GM18868 (cell line): ENCODE measurements around the gene PLAAT3.
"Not testable (repeated sequence)": the region's sequence is repeated elsewhere in the genome, so short reads cannot be mapped to it uniquely, and the experiment has no call there.

ENCODE experiments used
- ATAC-seq: cut with Tn5 transposase; IDR thresholded peaks from one replicate; pipeline ENCODE4 v1.9.1; 2021; ENCODE audit warnings: mild to moderate bottlenecking, moderate library complexity; ENCODE audit not compliant: unreplicated experiment

The PLAAT3 gene

GRCh38 chr11:63614136-63614671 is at the start of gene PLAAT3:
TSS of gene PLAAT3 (minus strand) at chr11:63614433. CDS start at chr11:63614014, 419 bp downstream.
- ATAC-seq = no peak

DNA sequence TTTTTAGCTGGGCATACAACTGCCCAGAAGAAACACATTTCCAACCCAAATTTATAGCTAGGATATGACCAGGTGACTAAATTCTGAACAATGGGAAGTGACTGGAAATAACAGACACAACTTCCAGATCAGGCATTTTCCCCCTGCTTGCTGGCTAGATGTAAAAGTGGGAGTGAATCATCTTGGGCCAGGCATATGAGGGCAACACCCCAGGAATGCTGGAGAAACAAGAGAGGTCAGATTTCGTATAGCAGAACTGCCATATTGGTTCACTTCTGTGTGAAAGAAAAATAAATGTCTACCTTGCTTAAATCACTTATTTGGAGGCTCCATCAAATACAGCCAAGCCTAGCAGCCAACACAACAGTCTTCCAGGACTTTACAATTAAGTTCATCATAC is 49.6 kb upstream of the PLAAT3 start:
- ATAC-seq = no peak

DNA sequence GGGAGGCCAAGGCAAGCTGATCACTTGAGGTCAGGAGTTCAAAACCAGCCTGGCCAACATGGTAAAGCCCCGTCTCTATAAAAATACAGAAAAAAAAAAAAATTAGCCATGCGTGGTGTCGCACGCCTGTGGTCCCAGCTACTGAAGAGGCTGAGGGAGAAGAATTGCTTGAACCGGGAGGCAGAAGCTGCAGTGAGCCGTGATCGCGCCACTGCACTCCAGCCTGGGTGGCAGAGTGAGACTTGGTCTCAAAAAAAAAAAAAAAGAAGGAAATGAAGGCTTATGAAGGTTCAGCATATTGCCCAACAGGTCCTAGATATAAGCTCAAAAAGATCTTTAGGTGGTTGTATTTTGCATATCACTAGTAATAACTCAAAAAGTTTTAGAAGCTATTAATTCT is 46.7 kb upstream of the PLAAT3 start:
- no peak for ATAC-seq

GRCh38 chr11:63652671-63653070 is 38.4 kb upstream of the PLAAT3 start:
- no peak for ATAC-seq

- no peak for ATAC-seq
Observed at GRCh38 chr11:63643205-63643604, 29.0 kb upstream of the PLAAT3 start.

DNA sequence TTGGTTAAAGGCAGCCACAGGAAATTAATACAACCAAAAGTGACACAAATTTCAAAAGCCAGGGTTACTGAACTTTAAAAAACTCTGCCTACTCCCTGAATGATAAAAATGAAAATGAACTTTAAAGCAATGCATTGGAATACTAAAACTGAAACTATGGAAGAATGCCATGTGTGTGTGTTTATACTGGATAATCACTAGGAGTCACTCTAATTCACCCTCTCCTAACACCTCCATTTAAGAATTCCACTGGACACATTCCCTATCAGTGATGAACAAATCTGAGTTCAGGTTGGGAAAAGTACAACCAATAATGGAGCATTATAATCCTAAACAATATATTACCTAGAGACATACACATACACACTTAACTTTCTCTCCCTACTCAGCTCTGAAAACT is 27.5 kb upstream of the PLAAT3 start:
- no peak for ATAC-seq

- no peak for ATAC-seq
Observed at GRCh38 chr11:63639199-63639832, 25.1 kb upstream of the PLAAT3 start.

DNA sequence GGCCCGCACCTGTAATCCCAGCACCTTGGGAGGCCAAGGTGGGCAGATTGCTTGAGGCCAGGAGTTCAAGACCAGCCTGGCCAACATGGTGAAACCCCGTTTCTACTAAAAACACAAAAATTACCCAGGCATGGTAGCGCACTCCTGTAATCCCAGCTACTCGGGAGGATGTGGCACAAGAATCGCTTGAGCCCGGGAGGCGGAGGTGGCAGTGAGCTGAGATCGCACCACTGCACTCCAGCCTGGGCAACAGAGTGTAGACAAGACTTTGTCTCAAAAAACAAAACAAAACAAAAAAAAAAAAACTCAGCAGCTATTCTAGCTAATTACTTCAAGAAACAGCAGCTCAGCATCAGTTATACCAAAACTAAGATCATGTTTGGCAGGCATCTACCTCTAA is 24.2 kb upstream of the PLAAT3 start:
- not testable (repeated sequence) for ATAC-seq

GRCh38 chr11:63635762-63636465 is 21.7 kb upstream of the PLAAT3 start:
- ATAC-seq = no peak

DNA sequence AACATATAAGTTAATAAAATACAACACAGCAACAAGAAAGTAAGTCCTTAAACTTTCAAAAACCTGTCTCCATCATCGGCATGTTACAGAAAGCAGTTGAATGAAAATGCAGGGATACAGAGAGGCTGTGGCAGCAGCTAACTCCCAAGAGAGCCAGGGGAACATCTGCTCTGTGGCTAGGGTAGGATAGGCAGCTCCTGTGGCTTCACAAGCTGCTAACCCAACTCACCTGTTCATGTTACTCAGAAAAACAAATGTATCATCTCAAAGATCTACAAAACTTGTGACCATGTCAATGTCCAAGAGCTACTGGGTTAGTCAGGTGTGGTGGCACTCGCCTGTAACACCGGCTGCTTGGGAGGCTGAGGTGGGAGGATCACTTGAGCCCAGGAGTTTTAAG is 15.2 kb upstream of the PLAAT3 start:
- ATAC-seq = no peak

DNA sequence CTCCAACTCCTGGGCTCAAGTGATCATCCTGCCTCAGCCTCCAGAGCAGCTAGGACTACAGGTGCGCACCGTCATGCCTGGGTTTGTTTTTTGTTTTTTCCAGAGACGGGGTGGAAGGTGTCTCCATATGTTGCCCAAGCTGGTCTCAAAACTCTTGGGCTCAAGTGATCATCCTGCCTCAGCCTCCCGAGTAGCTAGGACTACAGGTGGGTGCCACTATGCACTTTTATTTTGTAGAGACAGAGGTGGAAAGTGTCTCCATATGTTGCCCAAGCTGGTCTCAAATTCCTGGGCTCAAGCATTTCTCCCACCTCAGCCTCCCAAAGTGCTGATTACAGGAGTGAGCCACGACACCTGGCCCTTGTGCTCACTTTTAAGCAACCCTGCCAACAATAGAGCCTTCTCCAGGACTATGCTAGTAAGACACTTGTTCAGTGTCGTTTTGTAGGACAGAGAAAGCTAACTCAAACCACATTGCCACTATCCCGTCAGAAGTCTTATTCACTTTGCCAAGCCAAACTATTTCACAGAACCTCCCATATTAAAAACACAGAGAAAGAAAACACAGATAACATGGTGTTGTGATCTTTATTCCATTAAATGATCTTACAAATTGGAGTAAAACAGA is 9.4 kb upstream of the PLAAT3 start:
- ATAC-seq = no peak

- no peak for ATAC-seq
Observed at GRCh38 chr11:63622323-63622722, 8.1 kb upstream of the PLAAT3 start.

- ATAC-seq = no peak
Observed at GRCh38 chr11:63621071-63621470, 6.8 kb upstream of the PLAAT3 start.

DNA sequence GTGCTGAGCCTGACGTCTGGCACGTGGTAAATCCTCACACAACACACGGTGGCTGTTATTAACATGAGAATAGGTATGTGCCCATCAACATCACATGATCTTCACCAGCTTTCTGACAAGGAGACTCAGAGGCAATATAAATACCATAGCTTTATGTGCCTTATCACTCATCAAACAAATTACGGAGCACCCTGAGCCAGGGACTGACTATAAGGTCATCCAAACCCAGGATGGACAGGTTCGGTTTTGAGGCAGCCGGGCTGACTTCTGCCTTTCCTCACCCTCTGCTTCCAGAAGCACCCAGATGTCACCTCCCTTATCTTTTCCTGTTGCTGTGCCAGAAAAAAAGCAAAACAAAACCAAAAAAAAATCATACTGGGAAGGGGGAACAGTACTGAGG is 5.7 kb upstream of the PLAAT3 start:
- no peak for ATAC-seq

DNA sequence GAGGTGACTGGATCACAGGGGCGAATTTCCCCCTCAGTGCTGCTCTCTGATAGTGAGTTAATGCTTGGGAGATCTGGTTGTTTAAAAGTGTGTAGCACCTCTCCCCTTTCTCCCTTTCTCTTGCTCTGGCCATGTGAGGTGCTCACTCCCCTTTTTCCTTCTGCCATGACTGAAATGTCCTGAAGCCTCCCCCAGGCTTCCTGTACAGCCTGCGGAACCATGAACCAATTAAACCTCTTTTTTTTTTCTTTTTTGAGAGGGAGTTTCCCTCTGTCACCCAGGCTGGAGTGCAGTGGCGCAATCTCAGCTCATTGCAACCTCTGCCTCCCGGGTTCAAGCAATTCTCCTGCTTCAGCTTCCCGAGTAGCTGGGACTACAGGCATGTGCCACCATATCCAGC is 3.5 kb upstream of the PLAAT3 start:
- not testable (repeated sequence) for ATAC-seq

- ATAC-seq = no peak
Observed at GRCh38 chr11:63616953-63617352, 2.7 kb upstream of the PLAAT3 start.

DNA sequence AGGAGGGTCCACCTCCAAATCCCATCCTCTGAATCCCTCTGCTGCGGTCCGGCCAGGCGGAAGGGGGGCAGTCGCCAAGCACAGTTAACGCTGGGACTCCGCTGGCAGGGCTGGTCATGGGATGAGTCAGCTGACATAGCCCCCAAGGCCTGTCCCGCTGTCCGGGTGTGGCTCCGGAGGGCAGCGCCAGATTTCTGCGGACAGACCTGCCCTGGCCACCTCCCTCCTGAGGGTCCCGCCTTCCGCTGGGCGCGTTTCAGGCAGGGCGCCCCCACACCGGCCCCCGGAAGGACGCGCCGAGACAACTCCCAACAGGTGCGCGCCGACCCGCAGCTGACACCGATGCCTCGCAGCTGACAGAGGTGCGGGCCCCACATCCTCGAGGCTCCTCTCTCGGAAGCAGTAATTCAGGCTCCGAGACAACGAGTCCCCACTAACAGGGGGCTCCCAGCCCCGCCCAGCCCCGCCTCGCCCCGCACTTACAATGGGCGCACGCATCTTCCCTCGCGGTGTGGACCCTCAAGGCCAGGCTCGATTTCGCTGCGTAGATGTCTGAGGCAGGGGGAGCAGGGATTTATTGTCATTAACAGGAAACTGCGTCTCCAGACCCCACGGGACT is 607 bp downstream of the PLAAT3 start:
- no peak for ATAC-seq

DNA sequence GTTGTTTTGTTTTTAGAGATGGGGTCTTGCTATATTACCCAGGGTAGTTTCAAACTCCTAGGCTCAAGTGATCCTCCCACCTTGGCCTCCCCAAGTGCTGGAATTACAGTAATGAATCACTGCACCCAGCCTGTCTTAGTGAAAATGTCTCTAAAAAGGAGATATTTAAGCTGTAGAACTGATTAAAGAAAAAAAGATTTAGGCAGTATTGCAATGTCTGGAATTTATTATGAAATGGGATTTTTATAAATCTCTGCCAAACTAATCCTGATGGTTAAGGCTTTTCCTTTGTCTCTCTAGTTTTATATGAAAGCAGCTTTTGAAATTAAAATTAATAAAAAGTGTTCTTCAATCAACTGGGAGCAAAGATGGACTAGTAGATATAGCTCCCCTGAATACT is 2.1 kb downstream of the PLAAT3 start:
- no peak for ATAC-seq

DNA sequence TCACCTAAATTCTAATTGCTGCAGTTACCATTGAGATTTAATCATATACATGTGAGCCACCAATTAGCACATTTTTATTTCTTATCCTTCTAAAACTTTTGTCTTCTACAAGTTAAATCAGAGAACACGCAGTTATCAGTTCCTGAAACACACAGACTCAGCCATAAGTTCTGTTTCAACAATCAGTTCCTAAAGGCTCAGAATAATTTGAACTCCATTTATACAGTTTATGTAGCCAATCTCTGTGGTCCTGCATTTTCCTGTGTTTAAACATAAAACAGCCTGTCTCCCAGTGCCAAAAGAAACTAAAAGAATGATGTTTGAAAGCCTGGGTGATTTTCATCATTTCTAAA is 2.9 kb downstream of the PLAAT3 start:
- ATAC-seq = no peak

DNA sequence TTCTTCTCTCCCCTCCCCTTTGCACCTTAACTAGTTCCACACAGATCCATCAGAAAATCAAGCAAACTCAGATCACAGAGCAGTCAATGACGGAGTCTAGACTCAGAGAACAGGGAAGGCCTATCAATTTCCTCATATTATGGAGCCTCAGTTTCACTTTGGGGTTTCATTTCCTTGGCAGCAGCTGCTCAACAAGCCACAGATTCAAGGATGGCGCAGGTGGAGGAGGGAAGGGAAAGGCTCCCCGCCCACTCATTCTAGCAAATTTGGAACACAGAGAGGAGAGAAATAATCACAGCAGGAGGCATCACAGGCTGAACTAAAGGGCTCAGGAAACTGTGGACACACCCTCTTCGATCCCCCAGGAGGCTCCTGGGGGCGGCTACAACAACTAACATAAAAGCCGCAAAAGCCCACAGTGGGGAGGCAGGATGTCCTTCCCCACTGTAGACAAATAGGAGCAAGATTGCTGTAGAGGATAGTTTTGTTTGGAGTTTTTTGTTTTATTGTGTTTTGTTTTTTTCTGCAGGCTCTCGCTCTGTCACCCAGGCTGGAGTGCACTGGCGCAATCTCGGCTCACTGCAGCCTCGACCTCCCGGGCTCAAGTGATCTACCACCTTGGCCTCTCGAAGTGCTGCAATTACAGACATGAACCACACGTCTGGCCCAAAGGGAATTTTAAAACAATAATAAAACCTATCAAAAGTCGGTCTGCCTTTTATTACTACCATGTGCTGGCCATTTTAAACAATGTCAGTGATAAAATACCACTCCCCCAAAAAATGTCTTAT is 3.4 kb downstream of the PLAAT3 start:
- ATAC-seq = no peak
